ENCODE results near the gene MYLIP. TPM values are rescaled to one million over a fixed set of nuclear protein-coding genes. Genes with fewer than 3 reads are reported as not detected.

Gene MYLIP
- total RNA-seq (2014; rRNA removed; shearing (Covaris generic)) (32.4 and 33.8 TPM in 2 replicates), polyA plus RNA-seq (2016; fragmentation: Nextera tagmentation; extraction: Ambion mirVana) (26.7 and 28.7 TPM in 2 replicates)
- long read RNA-seq, transcript MYLIP-202 (7 exons, 1,666 nt), result major isoform, 18 of 26 reads
- long read RNA-seq, partial matches to known transcripts, result 3 of 26 reads
- long read RNA-seq, other reads (novel, unspliced or antisense), result 5 of 26 reads

GRCh38 chr6:16128759-16129622 lies at the start of gene MYLIP:
TSS of gene MYLIP (plus strand) at chr6:16129086. CDS start at chr6:16129323, 237 bp downstream.
- H2AFZ ChIP-seq, result peak within 1 kb of the TSS; percentile 90; the same call in 1 of the 2 replicates

More at GRCh38 chr6:16128759-16129622, at the start of gene MYLIP:
- Histone ChIP-seq H3K4me2 (peak within 1 kb of the TSS; percentile 96), H3K9me2 (ENCODE audit: insufficient read depth) (no peaks in the 10 kb centered on the region), H3K4me3 (peak within 1 kb of the TSS; percentile 88), H3K27me3 (ENCODE audit: insufficient read depth) (no peaks in the 10 kb centered on the region), H3K36me3 (ENCODE audit: insufficient read depth) (no peaks in the 10 kb centered on the region; the same call in 1 of the 2 replicates), H3F3A (replicated peaks; ENCODE audit: low read depth) (no peaks in the 10 kb centered on the region), H3K27ac (ENCODE audit: low read depth) (no peak within 1 kb of the TSS), H3K79me2 (replicated peaks; ENCODE audit: insufficient read depth) (peaks cover 45% of the 10 kb centered on the region), H3K4me1 (ENCODE audit: insufficient read depth) (peaks cover 28% of the 10 kb centered on the region), H4K20me1 (replicated peaks; ENCODE audit: insufficient read depth) (peaks cover 26% of the 10 kb centered on the region)
- peak; percentile 97 for DNase-seq (ENCODE audit: low spot score)
- Mint-ChIP-seq H3K27ac (peak within 1 kb of the TSS; percentile 77; the same call in 1 of the 2 replicates), H3K4me3 (peak within 1 kb of the TSS; percentile 92), H3K4me1 (peaks cover 25% of the 10 kb centered on the region), H3K9me3 (peaks cover 3% of the 10 kb centered on the region; the same call in 2 of the 3 replicates), H3K27me3 (ENCODE audit: insufficient read depth, low read depth, poor library complexity) (peaks cover 4% of the 10 kb centered on the region), H3K36me3 (ENCODE audit: low read depth) (peaks cover 41% of the 10 kb centered on the region)
- peak; percentile 87 for ATAC-seq
- TF ChIP-seq POLR2AphosphoS5 (IDR thresholded peaks at IDR 0.05; ENCODE audit: low read depth), result peak; percentile 100
- peak; percentile 44 to 70 for TF ChIP-seq CTCF (conservative IDR thresholded peaks at IDR 0.05; ENCODE audit: low read depth in 2 of 2)
- no peak for TF ChIP-seq EZH2phosphoT487 (IDR thresholded peaks at IDR 0.05; ENCODE audit: unreplicated experiment)
- no peak for TF ChIP-seq ZNF462 (CRISPR knock-in tag; IDR thresholded peaks at IDR 0.05)
- TF ChIP-seq REST (IDR thresholded peaks at IDR 0.05; ENCODE audit: unreplicated experiment), result peak; percentile 18
- TF ChIP-seq ETS1 (IDR thresholded peaks at IDR 0.05), result no peak
